NCI-H1092 (cell line): ENCODE results near the gene IL17REL.

ENCODE experiments used
- DNase-seq: peaks from one replicate; lab custom pipeline; 2025; lab: John Stamatoyannopoulos, UW

IL17REL gene

DNA sequence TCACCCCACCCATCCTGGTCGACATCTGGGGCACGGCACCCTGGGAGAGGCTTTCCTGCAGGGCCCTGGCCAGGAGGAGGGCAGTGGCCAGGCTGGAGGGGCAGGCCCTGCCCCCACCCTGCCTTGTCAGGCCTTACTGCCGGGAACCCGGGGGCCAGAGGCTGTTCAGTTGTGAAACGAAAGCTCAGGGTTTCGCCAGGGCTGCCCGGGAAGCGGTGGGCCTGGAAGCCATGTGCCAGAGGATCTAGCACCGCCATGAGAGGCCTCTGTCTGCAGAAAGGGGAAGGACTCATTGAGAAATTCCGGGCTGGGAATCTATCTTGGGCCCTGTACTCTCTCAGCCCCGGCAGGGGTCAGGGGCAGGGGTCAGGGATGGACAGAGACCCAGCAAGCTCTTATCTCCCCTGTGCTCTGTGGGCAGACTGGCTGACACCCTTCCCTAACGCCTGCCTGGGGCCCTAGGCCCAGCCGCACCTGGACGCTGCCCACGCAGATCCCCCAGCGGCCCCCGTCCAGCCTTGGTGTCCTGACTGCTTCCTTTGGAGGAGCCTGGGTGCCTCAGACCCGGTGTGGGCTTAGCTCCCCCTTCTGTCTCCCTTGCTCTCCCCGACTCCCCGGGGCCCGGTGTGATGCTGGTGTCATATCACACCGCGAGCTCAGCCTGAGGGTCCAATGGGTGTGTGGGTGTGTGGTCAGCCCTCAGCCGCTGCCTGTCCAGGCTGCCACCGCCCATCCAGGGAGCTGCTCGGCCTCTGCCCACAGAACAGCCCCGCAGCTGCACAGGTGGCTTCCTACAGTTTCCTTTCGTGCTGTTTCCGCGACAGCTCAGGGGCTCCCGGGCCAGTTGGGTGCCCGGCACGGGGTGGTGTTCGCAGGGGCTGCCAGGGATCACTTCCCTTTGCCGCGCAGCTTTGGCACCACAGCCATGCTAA, 45.5 kb downstream of the IL17REL start:
- DNase-seq = no peak

- no peak for DNase-seq
Observed at GRCh38 chr22:49966041-49966773, 46.4 kb downstream of the IL17REL start.

- DNase-seq = no peak
Observed at GRCh38 chr22:49965091-49966040, 47.2 kb downstream of the IL17REL start.

DNA sequence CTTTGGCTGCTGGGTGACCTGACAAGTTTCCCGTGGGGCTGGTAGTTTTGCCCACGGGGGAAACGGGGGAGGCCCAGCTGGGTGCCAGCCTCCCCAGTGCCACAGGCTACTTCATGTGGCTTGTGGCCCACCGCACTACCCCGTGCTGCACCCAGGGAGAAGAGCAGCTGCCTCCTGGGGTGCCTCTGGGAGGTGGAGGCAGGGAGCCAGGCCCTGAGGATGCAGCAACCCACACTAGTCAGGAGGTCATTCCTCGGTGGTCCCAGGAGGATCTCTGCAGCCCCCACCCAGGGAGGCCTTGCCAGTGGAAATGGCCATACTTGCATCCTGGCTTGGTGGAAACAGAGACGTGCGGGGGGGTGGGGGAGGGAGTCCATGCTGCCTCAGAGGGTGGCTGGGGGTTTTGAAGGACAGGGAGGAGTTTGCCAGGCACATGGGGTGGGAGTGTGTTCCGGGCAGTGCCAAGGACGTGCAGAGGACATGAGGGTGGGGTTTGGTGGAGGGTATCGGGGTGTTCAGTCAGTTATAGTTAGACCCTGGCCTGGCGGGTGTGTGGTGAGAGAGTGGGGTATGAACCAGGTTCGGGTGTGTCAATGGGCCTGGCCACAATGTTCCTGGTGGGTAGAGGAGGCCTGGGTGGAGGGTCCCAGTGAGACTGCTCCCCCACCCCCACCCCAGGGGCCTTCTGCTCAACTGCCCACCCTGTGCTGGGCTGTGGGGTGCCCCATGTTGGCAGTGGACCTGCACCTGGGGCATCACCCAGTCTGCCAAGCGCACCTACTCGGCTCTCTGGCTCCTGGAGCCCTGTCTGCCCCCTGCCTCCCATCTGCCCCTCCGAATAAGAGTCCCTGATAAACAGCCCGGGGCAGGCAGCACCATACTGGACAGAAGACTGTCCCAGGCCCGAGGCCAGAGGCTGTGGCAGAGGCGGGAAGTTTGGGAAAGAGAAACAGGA, 48.2 kb downstream of the IL17REL start:
- DNase-seq = no peak

DNA sequence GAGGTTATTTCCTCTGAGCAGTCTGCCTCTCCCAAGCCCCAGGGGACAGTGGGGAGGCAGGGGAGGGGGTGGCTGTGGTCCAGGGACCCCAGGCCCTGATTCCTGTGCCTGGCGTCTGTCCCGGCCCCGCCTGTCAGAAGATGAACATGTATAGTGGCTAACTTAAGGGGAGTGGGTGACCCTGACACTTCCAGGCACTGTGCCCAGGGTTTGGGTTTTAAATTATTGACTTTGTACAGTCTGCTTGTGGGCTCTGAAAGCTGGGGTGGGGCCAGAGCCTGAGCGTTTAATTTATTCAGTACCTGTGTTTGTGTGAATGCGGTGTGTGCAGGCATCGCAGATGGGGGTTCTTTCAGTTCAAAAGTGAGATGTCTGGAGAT, 48.9 kb downstream of the IL17REL start:
- no peak for DNase-seq

DNA sequence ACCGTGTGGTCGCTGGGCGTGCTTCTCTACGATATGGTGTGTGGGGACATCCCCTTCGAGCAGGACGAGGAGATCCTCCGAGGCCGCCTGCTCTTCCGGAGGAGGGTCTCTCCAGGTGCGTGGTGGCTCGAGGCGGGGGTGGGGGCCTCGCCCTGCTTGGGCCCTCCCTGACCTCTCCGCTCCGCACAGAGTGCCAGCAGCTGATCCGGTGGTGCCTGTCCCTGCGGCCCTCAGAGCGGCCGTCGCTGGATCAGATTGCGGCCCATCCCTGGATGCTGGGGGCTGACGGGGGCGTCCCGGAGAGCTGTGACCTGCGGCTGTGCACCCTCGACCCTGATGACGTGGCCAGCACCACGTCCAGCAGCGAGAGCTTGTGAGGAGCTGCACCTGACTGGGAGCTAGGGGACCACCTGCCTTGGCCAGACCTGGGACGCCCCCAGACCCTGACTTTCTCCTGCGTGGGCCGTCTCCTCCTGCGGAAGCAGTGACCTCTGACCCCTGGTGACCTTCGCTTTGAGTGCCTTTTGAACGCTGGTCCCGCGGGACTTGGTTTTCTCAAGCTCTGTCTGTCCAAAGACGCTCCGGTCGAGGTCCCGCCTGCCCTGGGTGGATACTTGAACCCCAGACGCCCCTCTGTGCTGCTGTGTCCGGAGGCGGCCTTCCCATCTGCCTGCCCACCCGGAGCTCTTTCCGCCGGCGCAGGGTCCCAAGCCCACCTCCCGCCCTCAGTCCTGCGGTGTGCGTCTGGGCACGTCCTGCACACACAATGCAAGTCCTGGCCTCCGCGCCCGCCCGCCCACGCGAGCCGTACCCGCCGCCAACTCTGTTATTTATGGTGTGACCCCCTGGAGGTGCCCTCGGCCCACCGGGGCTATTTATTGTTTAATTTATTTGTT, 49.6 kb downstream of the IL17REL start:
- DNase-seq = no peak

DNA sequence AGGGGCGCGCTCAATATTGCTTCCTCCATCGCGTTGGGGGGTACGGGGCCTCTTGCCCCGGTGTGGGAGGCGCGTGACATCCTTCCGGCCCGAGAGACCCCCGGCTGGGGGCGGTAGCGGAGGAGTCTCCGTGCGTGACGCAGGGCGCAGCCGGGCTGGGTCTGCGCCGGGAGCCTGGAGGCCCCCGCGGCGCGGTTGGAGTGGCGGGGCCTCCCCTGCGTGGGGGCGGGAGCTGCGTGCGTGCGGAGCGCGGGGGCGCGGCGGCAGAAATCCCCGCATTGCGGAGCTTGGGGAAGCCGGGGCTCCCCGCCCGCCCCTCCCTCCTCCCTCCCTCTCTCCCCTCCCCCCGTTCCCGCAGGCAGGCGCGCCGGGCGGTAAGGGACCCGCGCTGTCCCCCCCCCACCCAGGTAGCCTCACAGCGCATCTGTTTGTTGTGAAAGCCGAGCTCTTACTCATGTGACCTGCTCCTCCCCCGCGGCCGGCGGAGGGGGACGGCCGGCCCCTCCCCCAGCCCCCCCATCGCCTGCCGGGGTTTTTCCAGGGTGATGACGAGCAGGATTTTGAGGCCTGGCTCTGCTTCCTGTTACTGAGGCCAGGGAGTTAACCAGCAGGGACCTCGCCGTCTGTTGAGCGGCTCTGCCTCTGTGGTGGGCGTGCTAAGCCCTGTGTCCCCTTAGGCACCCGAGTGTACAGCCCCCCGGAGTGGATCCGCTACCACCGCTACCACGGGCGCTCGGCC, 50.4 kb downstream of the IL17REL start:
- DNase-seq = peak; percentile 5

GRCh38 chr22:49961601-49962011, 51.0 kb downstream of the IL17REL start:
- no peak for DNase-seq

GRCh38 chr22:49961005-49961600, 51.5 kb downstream of the IL17REL start:
- no peak for DNase-seq

GRCh38 chr22:49960159-49961004, 52.2 kb downstream of the IL17REL start, which contains the start of gene PIM3:
Gene PIM3 (plus strand): TSS chr22:49960772. CDS start chr22:49960948, 176 bp downstream.
- peak; percentile 78 for DNase-seq

DNA sequence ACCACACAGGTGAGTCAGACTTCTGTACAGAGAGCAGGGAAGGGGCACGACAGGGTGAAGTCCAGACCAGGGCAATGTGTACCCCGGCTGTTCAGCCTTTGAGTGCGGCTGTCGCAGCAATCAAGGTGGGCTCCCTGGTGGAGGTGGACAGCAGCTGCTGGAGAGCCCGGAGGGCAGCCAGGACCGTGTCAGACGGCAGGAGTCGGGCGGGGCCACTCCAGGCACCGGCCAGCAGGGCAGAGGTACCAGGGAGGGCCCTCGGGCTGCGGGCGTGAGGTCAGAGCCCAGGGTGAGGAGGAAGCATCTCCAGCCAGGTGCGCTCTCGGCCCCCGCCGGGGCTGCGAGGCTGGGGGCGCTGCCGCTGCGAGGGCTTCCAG, 52.8 kb downstream of the IL17REL start:
- no peak for DNase-seq

GRCh38 chr22:49958931-49959781, 53.4 kb downstream of the IL17REL start:
- no peak for DNase-seq

DNA sequence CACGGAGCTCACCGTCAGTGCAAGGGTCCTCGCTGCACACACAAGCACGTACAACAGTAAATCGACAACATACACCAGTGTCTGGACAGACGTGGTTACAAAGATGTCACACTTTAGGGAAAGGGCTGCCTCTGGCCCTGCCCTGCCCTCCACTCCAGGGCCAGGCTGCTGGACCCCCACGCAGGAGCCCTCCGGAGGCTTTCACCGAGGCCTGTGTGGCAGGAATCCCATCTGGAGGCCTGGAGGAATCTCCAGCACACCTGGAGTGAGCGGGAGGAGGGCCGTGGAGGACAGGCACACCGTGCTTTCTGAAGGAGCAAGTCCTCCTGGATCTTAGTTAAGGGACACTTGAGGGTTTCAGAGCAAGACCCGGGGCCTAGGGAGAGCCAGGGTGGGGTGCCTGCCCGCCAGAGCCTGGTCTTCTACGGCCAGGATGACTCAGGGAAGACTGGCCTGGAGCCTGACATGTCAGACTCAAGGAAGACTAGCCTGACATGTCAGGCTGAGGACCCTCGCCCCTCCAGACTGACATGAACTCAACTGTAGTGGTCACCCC, 54.1 kb downstream of the IL17REL start:
- DNase-seq = no peak

- no peak for DNase-seq
Observed at GRCh38 chr22:49957826-49958365, 54.7 kb downstream of the IL17REL start.

DNA sequence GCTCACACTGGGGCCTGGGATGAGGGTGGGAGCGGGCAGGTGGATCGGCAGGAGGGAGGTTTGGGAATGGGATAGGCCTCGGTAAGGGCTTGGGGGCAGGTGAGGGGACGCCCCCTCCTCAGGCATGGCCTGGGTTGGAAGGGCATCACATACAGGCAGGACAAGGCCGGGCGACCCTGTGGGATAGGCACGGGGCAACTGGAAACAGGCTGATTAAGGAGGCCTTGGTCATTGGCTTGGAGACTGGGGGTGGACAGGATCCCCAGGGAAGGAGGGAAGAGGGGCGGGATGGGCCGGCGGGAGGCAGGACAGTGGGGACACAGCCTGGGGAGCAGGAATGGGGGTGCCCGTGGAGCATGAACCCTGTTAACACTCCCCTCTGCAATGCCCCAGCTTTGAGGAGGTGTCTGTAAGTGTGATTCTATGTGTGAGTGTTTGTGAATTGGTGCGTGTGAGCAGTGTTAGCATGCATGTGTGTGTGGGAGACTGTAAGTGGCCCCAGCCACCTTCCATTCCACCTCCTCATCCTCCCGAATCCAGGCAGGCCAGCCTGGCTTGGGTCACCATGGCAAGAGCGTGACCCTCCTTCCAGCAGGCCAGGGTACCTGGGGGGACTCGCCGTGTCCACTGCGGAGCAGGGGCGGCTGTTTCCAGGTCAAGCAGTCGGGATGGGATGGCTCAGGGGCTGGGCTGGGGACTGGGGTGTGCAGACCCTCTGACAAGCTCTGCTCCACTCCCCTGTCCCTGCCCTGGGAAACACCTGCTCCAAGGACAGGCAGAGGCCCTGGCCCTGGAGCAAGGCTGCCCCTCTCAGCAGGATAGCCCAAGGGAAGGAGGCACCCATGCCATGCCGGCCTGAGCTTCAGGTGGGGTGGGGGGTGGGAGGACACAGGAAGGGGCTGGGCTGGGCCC, 55.4 kb downstream of the IL17REL start:
- DNase-seq = no peak
